LNCAP (cell line): Measurements from ENCODE around the gene CS.

Experiments used
- CTCF ChIP-seq: fragments of 450-650 bp; IDR thresholded peaks from 2 replicates; pipeline ENCODE4 v1.5.1; 2017; ENCODE audit warnings: mild to moderate bottlenecking

Gene CS

GRCh38 chr12:56326126-56326525 is 26.0 kb upstream of the CS start:
- TF ChIP-seq CTCF: no peak

- TF ChIP-seq CTCF: no peak
These were observed 24.1 kb upstream of the CS start for GRCh38 chr12:56324206-56324605.

- no peak for TF ChIP-seq CTCF
These were observed 20.9 kb upstream of the CS start for GRCh38 chr12:56321027-56321426.

- TF ChIP-seq CTCF: no peak
These were observed 17.5 kb upstream of the CS start for GRCh38 chr12:56317675-56318074.

GRCh38 chr12:56315622-56316473 is 15.7 kb upstream of the CS start, which contains the start of gene CNPY2:
CNPY2 (minus strand) TSS chr12:56315988; CDS start chr12:56315217, 771 bp downstream.
- TF ChIP-seq CTCF: no peak

GRCh38 chr12:56315249-56315621 is 15.1 kb upstream of the CS start:
- TF ChIP-seq CTCF: no peak

- TF ChIP-seq CTCF: no peak
These were observed 10.9 kb upstream of the CS start for GRCh38 chr12:56311003-56311402.
